PC-9 (cell line): Measurements from ENCODE around the gene GNLY.

Experiments
- EZH2 ChIP-seq: fragments of 200-600 bp; sonication (generic); IDR thresholded peaks from 2 replicates; pipeline ENCODE4 v1.8.0; 2017; ENCODE audit warnings: antibody characterized with exemption, low read depth
- TF ChIP-seq, protein P1 (sequence below): fragments of 200-600 bp; sonication (generic); conservative IDR thresholded peaks from 2 replicates; pipeline ENCODE4 v1.6.1; 2017; ENCODE audit warnings: mixed run types, antibody characterized with exemption, mild to moderate bottlenecking, moderate library complexity

DNA sequence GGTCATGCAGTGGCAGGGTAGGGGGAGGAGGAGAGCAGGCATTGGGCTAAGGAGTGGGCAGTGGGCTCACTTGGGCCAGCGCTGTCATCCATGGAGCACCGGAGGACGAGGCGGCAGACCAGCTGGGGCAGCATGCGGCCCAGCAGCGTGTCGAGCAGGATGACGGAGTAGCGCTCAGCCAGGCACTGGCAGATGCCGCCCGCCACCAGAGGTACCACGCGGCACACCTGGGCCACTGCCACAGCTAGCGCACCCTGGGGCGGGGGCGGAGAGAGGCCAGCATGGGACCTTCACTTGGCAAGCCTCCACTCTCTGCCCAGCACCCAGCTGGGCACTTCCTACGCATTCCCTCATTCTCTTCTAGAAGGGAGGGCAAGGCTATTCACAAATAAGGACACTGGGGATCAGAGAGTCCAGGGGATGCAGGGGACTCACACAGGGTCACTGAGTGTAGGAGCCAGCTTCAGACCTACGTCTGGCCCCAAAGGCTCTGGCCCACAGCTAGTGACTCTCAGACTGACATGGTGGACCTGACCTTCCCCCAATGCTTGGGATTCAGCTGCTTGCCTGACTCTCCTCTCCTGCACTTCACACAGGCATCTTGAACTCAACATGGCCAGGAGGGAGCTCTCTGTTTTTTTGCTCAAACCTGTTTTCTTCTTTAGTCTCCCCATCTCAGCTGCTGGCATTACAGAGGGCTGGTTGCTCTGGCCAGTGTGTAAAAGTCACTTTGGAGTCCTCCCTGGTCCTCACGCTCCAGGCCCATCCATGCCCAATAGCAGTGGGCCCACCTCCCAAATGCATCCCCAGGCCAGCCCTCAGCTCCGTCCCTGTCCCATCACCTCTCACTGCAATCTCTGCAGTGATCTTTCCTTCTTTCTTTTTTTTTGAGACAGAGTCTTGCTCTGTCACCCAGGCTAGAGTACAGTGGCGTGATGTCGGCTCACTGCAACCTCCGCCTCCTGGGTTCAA is 30.3 kb upstream of the GNLY start:
- TF ChIP-seq, protein P1, sequence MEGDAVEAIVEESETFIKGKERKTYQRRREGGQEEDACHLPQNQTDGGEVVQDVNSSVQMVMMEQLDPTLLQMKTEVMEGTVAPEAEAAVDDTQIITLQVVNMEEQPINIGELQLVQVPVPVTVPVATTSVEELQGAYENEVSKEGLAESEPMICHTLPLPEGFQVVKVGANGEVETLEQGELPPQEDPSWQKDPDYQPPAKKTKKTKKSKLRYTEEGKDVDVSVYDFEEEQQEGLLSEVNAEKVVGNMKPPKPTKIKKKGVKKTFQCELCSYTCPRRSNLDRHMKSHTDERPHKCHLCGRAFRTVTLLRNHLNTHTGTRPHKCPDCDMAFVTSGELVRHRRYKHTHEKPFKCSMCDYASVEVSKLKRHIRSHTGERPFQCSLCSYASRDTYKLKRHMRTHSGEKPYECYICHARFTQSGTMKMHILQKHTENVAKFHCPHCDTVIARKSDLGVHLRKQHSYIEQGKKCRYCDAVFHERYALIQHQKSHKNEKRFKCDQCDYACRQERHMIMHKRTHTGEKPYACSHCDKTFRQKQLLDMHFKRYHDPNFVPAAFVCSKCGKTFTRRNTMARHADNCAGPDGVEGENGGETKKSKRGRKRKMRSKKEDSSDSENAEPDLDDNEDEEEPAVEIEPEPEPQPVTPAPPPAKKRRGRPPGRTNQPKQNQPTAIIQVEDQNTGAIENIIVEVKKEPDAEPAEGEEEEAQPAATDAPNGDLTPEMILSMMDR: no peak
- TF ChIP-seq EZH2: no peak
